Measurements from ENCODE around the gene CAD.

CAD gene

DNA sequence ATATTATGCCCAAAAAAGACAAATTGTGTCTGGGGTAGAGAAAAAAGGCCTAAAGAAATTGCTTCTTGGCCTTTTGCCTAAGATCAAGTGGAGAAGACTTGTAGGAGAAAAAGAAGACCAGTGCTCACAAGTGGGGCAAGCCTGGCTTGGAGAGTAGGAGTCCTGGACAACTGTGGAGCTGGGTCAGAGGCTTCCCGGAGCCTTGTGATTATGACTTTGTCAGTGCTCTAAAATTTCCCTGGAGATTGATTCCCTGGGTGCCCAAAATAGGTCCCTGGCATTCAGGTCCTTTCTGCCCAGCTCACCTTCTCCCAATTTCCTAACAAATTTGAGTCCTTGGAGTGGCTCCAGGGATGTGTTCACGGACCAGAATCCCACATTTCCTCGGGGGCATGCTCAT, 64.3 kb downstream of the CAD start:
- DNase-seq (ENCODE audit: low read depth in 2 of 2): no peak

DNA sequence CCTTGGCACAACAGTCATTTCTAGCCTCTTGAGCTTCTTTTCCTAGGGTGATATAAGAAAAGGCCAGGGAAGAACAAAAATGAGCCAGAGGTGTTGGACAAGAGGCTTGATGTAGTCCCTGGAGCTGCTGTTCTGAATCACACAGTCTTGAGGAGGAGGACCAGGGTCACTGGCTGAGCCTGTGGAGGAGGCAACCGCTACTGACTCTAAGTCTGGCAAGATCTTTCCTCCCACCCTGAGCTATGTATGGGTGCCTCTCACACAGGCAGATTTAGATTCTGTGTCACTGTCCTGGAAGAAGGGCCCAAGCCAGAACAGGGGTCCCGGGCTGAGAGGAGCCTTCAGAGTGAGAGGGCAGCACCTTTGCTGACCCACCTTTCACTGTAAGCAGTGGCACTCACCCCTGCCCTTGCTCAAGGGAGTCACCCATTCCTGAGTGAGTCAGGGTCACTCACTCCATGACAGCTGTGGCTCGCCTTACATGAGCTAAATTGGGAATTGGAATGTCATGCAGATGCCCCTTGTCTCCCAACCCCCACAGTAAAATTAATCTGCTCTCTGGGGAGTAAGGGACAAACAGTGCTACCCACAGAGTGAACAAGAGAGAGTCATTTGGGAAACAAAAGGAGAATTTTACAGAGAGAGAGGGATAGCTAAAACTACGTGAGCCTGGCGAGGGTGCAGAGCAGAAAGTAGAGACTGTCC, 64.8 kb downstream of the CAD start, which contains the start of gene TRIM54:
Gene TRIM54 (plus strand): TSS at position 575 of the 705 bp plus-strand sequence. CDS start 303 bp downstream, outside the sequence.
- DNase-seq (ENCODE audit: low read depth in 2 of 2): no peak

DNA sequence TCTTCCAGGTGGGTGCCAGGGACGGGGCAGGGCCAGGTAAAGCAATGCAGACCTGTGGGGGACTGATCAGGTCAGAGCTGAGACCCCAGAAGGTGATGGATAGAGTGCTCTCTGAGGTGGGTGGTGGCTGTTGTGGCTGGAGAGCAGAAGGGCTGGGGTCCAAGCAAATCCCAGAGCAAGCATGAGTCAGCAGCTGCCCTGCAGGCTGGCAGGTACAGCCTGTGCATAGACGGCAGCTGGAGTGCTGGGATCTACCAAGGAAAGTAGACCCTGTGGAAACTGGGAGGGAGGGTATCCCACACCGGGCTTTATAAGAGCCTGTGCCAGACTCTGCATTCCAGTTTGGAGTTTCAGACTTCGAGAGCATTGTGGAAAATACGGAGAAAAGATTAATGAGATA, 65.7 kb downstream of the CAD start:
- no peak for DNase-seq (ENCODE audit: low read depth in 2 of 2)

DNA sequence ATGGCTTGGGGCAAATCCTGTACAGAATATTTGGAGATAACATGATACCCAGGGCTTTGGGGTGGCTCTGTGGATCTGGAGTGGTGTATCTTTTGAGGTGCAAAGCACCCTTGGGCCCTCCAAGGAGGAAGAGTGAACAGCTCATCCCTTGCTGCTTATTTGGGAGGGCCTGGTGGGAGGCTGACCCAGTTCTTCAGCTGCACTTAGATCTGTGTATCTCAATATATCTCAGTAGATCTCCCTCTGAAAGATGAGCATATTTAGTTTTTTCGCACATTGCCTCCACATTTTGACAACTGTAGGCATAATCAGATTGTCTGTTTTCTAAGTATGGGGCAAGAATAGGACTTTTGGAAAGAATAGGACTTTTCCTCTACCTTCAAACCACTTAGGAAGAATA, 67.8 kb downstream of the CAD start:
- DNase-seq (ENCODE audit: low read depth in 2 of 2): no peak

DNA sequence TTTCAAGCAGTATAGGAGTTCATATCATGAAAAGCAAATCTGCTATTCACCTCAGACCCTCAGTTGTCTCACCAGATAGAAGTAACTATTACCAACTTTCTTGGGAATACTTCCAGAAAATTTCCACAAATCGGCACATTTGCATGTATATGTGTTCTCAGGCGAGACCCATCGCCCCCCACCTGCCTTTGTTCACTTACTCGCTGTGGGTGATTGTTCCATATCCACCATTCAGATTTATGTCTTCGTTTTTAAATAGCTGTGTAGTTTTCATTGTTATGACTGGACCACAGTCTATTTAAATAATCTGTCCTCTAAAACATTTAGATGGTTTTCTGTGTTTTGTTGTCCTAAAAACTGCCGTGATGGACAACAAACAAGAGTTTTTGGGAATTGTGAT, 68.3 kb downstream of the CAD start:
- no peak for DNase-seq (ENCODE audit: low read depth in 2 of 2)

DNA sequence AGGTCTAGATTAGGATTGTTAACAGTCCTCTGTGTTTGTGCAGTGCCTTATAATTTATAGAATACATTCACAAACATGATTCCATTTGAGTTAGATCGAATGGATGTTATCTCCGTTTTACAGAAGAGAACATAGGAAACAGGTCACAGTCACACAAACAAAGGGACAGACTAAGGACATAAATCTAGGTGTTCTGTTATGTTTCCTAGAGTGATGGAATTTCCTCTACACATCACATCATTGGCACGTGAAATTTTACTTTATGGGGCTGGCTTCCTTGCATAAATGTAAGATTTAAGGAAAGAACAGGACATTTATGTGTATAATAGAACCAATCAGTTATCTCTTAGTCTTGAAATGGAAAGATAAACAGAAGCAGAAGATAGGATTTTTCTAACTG, 71.4 kb downstream of the CAD start:
- no peak for DNase-seq (ENCODE audit: low read depth in 2 of 2)

DNA sequence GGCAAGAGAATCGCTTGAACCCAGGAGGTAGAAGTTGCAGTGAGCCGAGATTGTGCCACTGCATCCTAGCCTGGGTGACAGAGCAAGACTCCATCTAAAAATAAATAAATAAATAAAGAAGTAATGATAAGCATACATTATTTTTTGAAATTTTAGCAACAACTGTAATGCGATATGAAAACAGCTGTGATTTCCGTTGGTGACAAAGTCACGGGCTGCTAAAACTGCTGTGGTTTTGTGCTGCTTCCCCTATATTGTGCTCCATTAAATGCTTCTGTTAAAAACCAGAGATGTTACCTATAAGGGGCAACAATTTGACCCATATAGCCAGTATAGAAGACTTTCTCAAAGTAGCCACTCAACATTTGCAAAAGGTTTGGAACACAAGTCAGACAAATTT, 73.4 kb downstream of the CAD start:
- DNase-seq (ENCODE audit: low read depth in 2 of 2): no peak

DNA sequence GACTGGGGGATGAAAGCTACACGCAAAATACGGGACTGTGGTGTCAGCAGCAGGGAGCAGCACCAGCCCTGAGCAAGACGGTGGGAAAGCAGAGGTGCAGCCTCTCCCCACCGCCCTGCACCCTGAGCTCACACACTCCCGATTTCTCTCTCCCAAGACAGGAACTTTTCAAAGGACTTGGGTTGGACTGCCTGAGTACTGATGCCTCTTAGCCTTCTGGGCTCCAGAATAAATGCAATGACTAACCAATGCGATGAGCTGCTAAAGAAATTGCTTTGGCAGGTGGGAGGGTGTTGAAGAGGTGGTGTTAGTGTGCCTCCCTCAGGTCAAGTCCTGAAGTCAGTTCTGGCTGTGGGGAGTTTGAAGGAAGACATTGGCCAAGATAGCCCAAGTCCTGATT, 74.7 kb downstream of the CAD start:
- DNase-seq (ENCODE audit: low read depth in 2 of 2): no peak

All from stimulated activated CD4-positive, alpha-beta T cell treated with anti-CD3 and anti-CD28 coated beads, Interleukin-12 subunit alpha, Interleukin-12 subunit beta, amount 100 ng/mL, for 24 hours (primary cell).